GM23338 (cell line): ENCODE data around the gene CBFA2T2. TPM values are rescaled to one million over a fixed set of nuclear protein-coding genes. Genes with fewer than 3 reads are reported as not detected.

ENCODE experiments used
- ATAC-seq: fragments of 200-7000 bp; cut with Tn5 transposase; 3 replicates; pipeline ENCODE4 v1.9.1; 2020
- DNase-seq: peaks from one replicate; pipeline ENCODE4 v3.0.0-alpha.2; 2015; ENCODE audit warnings: low spot score
- H2AFZ ChIP-seq: fragments of 200-600 bp; sonication (generic); 2 replicates; pipeline ENCODE4 v1.8.0; 2016; ENCODE audit warnings: antibody characterized with exemption, mild to moderate bottlenecking, moderate library complexity
- H3F3A ChIP-seq: fragments of 200-600 bp; sonication (generic); replicated peaks from 2 replicates; pipeline ENCODE4 v1.8.0; 2017; ENCODE audit warnings: antibody characterized with exemption, mixed run types, low read depth
- H3K27ac ChIP-seq: fragments of 200-600 bp; sonication (generic); 2 replicates; pipeline ENCODE4 v1.6.1; 2016; ENCODE audit warnings: low read depth
- H3K27me3 ChIP-seq: fragments of 200-600 bp; sonication (generic); 2 replicates; pipeline ENCODE4 v1.8.0; 2016; ENCODE audit warnings: mild to moderate bottlenecking, mixed run types, moderate library complexity; ENCODE audit not compliant: insufficient read depth
- H3K36me3 ChIP-seq: fragments of 200-600 bp; sonication (generic); 2 replicates; pipeline ENCODE4 v1.8.0; 2016; ENCODE audit warnings: mild to moderate bottlenecking; ENCODE audit not compliant: insufficient read depth
- H3K4me1 ChIP-seq: fragments of 200-600 bp; sonication (generic); 2 replicates; pipeline ENCODE4 v1.8.0; 2016; ENCODE audit warnings: mild to moderate bottlenecking, moderate library complexity; ENCODE audit not compliant: insufficient read depth
- H3K4me2 ChIP-seq: fragments of 200-600 bp; sonication (generic); 2 replicates; pipeline ENCODE4 v1.7.1; 2017; ENCODE audit warnings: mixed run types
- H3K4me3 ChIP-seq: fragments of 200-600 bp; sonication (generic); 2 replicates; pipeline ENCODE4 v1.6.1; 2016; ENCODE audit warnings: mixed run types
- H3K79me2 ChIP-seq: fragments of 200-600 bp; sonication (generic); replicated peaks from 2 replicates; pipeline ENCODE4 v1.8.0; 2017; ENCODE audit warnings: mild to moderate bottlenecking; ENCODE audit not compliant: insufficient read depth
- H3K9me2 ChIP-seq: fragments of 200-600 bp; sonication (generic); 2 replicates; pipeline ENCODE4 v1.8.0; 2017; ENCODE audit not compliant: insufficient read depth
- H4K20me1 ChIP-seq: fragments of 200-600 bp; sonication (generic); replicated peaks from 2 replicates; pipeline ENCODE4 v1.8.0; 2017; ENCODE audit warnings: mild to moderate bottlenecking; ENCODE audit not compliant: insufficient read depth
- H3K27ac Mint-ChIP-seq: 2 replicates; pipeline ENCODE4 v1.8.0; 2020; ENCODE audit warnings: inconsistent platforms, mild to moderate bottlenecking, moderate library complexity, mixed read lengths
- H3K27me3 Mint-ChIP-seq: 3 replicates; pipeline ENCODE4 v1.8.0; 2022; ENCODE audit warnings: low read depth, mild to moderate bottlenecking, moderate library complexity, mixed read lengths, inconsistent platforms; ENCODE audit not compliant: insufficient read depth, poor library complexity
- H3K36me3 Mint-ChIP-seq: 3 replicates; pipeline ENCODE4 v1.8.0; 2021; ENCODE audit warnings: low read depth, mild to moderate bottlenecking, inconsistent platforms, moderate library complexity, mixed read lengths
- H3K4me1 Mint-ChIP-seq: 3 replicates; pipeline ENCODE4 v1.8.0; 2020; ENCODE audit warnings: mild to moderate bottlenecking, inconsistent platforms, mixed read lengths
- H3K4me3 Mint-ChIP-seq: 3 replicates; pipeline ENCODE4 v1.8.0; 2021; ENCODE audit warnings: moderate library complexity, mild to moderate bottlenecking, inconsistent platforms, mixed read lengths
- H3K9me3 Mint-ChIP-seq: 3 replicates; pipeline ENCODE4 v1.8.0; 2020; ENCODE audit warnings: moderate library complexity, mild to moderate bottlenecking, inconsistent platforms, mixed read lengths
- CREB1 ChIP-seq: fragments of 250-450 bp; sonication (Bioruptor Pico); IDR thresholded peaks from 2 replicates; pipeline ENCODE4 v1.5.0; 2020; ENCODE audit warnings: low read depth, mild to moderate bottlenecking, moderate library complexity
- CTCF ChIP-seq, 2 experiments: fragments of 200-600 bp in 1 of 2; sonication (generic) in 1 of 2; conservative IDR thresholded peaks; 2 replicates each; pipeline versions ENCODE4 v1.5.1 to v1.6.1; 2016 to 2017; ENCODE audit warnings: antibody characterized with exemption in 2 of 2, low read depth in 2 of 2, mild to moderate bottlenecking in 2 of 2, moderate library complexity in 1 of 2
- EZH2 ChIP-seq: fragments of 200-600 bp; sonication (generic); IDR thresholded peaks from one replicate; pipeline ENCODE4 v1.8.0; 2017; ENCODE audit warnings: antibody characterized with exemption, mild to moderate bottlenecking, low read depth; ENCODE audit not compliant: unreplicated experiment
- EZH2phosphoT487 ChIP-seq: fragments of 200-600 bp; sonication (generic); IDR thresholded peaks from one replicate; pipeline ENCODE4 v1.8.1; 2018; ENCODE audit warnings: antibody characterized with exemption; ENCODE audit not compliant: unreplicated experiment
- JUNB ChIP-seq: IDR thresholded peaks from one replicate; pipeline ENCODE4 v1.6.1; 2016; ENCODE audit warnings: antibody characterized with exemption; ENCODE audit not compliant: unreplicated experiment
- NANOG ChIP-seq: IDR thresholded peaks from 2 replicates; pipeline ENCODE4 v1.6.1; 2016; ENCODE audit warnings: antibody characterized with exemption, borderline replicate concordance
- POLR2AphosphoS5 ChIP-seq: IDR thresholded peaks from 2 replicates; pipeline ENCODE4 v1.6.1; 2016; ENCODE audit warnings: antibody characterized with exemption, low read depth
- STAT1 ChIP-seq: IDR thresholded peaks from one replicate; pipeline ENCODE4 v1.6.1; 2016; ENCODE audit warnings: antibody characterized with exemption; ENCODE audit not compliant: unreplicated experiment
- ZNF114 ChIP-seq: fragments of 250-450 bp; sonication (Bioruptor Pico); IDR thresholded peaks from 2 replicates; pipeline ENCODE4 v1.5.0; 2020; ENCODE audit warnings: mild to moderate bottlenecking, moderate library complexity
- ZNF331 ChIP-seq: fragments of 250-450 bp; sonication (Bioruptor Pico); IDR thresholded peaks from 2 replicates; pipeline ENCODE4 v1.5.0; 2020; ENCODE audit warnings: low read depth, mild to moderate bottlenecking, moderate library complexity
- ZNF462 ChIP-seq: fragments of 250-450 bp; sonication (Bioruptor Pico); IDR thresholded peaks from 2 replicates; pipeline ENCODE4 v1.5.0; 2020; ENCODE audit warnings: mild to moderate bottlenecking, moderate library complexity
- polyA plus RNA-seq: library from polyadenylated mRNA; unstranded; fragments of >200 nt; fragmentation: Nextera tagmentation; extraction: Ambion mirVana; gene quantifications from 2 replicates; pipeline ENCODE4 v1.2.1, GENCODE V29; 2016
- total RNA-seq: library from RNA; depleted of rRNA; stranded (reverse); fragments of >200 nt; shearing (Covaris generic); gene quantifications from 2 replicates; pipeline ENCODE4 v1.2.3, GENCODE V29; 2014
- TF ChIP-seq, protein P1 (sequence below): IDR thresholded peaks from 2 replicates; pipeline ENCODE4 v1.6.1; 2016; ENCODE audit warnings: antibody characterized with exemption
- TF ChIP-seq, protein P2 (sequence below): IDR thresholded peaks from one replicate; pipeline ENCODE4 v1.6.1; 2018; ENCODE audit warnings: antibody characterized with exemption; ENCODE audit not compliant: unreplicated experiment

CBFA2T2 gene
- total and polyA plus RNA-seq, 2 experiments from 2014 or later: 12.7 to 15.8 TPM

- H3K36me3 ChIP-seq: no peaks in the 10 kb centered on the region
- H4K20me1 ChIP-seq: no peaks in the 10 kb centered on the region
- Mint-ChIP-seq H3K27ac (no peak overlapping the region), H3K4me3 (no peak overlapping the region), H3K4me1 (peaks cover 18% of the 10 kb centered on the region), H3K27me3 (peaks cover 15% of the 10 kb centered on the region), H3K9me3 (peaks cover 12% of the 10 kb centered on the region), H3K36me3 (peaks cover 5% of the 10 kb centered on the region)
- TF ChIP-seq NANOG (no peak), CTCF (conservative IDR thresholded peaks at IDR 0.05; ENCODE audit: low read depth in 2 of 2) (no peak), CREB1 (CRISPR knock-in tag) (no peak), POLR2AphosphoS5 (no peak), EZH2phosphoT487 (no peak), ZNF114 (CRISPR knock-in tag) (no peak), JUNB (no peak), ZNF331 (CRISPR knock-in tag) (no peak), STAT1 (no peak), EZH2 (no peak), ZNF462 (CRISPR knock-in tag) (no peak)
- TF ChIP-seq, protein P1, sequence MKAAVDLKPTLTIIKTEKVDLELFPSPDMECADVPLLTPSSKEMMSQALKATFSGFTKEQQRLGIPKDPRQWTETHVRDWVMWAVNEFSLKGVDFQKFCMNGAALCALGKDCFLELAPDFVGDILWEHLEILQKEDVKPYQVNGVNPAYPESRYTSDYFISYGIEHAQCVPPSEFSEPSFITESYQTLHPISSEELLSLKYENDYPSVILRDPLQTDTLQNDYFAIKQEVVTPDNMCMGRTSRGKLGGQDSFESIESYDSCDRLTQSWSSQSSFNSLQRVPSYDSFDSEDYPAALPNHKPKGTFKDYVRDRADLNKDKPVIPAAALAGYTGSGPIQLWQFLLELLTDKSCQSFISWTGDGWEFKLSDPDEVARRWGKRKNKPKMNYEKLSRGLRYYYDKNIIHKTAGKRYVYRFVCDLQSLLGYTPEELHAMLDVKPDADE: no peak
- TF ChIP-seq, protein P2, sequence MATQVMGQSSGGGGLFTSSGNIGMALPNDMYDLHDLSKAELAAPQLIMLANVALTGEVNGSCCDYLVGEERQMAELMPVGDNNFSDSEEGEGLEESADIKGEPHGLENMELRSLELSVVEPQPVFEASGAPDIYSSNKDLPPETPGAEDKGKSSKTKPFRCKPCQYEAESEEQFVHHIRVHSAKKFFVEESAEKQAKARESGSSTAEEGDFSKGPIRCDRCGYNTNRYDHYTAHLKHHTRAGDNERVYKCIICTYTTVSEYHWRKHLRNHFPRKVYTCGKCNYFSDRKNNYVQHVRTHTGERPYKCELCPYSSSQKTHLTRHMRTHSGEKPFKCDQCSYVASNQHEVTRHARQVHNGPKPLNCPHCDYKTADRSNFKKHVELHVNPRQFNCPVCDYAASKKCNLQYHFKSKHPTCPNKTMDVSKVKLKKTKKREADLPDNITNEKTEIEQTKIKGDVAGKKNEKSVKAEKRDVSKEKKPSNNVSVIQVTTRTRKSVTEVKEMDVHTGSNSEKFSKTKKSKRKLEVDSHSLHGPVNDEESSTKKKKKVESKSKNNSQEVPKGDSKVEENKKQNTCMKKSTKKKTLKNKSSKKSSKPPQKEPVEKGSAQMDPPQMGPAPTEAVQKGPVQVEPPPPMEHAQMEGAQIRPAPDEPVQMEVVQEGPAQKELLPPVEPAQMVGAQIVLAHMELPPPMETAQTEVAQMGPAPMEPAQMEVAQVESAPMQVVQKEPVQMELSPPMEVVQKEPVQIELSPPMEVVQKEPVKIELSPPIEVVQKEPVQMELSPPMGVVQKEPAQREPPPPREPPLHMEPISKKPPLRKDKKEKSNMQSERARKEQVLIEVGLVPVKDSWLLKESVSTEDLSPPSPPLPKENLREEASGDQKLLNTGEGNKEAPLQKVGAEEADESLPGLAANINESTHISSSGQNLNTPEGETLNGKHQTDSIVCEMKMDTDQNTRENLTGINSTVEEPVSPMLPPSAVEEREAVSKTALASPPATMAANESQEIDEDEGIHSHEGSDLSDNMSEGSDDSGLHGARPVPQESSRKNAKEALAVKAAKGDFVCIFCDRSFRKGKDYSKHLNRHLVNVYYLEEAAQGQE: no peak
- ATAC-seq (no peak; the same call in 2 of the 3 replicates), DNase-seq (no peak)
- H3K27me3 ChIP-seq: no peaks in the 10 kb centered on the region
- H3K4me1 ChIP-seq: peaks cover 7% of the 10 kb centered on the region
- no peak overlapping the region for H3K4me3 ChIP-seq
- H3K27ac ChIP-seq: no peak overlapping the region
- no peak overlapping the region; the same call in 1 of the 2 replicates for H2AFZ ChIP-seq
- no peaks in the 10 kb centered on the region for H3K79me2 ChIP-seq
- H3K4me2 ChIP-seq: 0 out of 2 replicates have a peak overlapping the region, but pooled peaks have one; percentile 32
- H3K9me2 ChIP-seq: no peaks in the 10 kb centered on the region
- no peaks in the 10 kb centered on the region for H3F3A ChIP-seq
These were observed 203.4 kb downstream of the CBFA2T2 start for GRCh38 chr20:33693289-33693688.
